Measurements from ENCODE around the gene PCDHB7. TPM values are rescaled to one million over a fixed set of nuclear protein-coding genes. Genes with fewer than 3 reads are reported as not detected.
"Not testable (repeated sequence)": the region's sequence is repeated elsewhere in the genome, so short reads cannot be mapped to it uniquely, and the experiment has no call there.

The PCDHB7 gene
- polyA plus RNA-seq, 4 donors, result 0.27 to 1.1 (median 0.36) TPM; not detected in 1

GRCh38 chr5:141208478-141208877 is 36.0 kb downstream of the PCDHB7 start, which contains the start of gene PCDHB12:
TSS of gene PCDHB12 (plus strand) at chr5:141208719. CDS start at chr5:141208908, 189 bp downstream.
- no peak for FAIRE-seq
- H3K27me3 ChIP-seq (ENCODE audit: control insufficient read depth in 3 of 3, insufficient read depth in 3 of 3, low read length in 3 of 3), result peaks cover 0 to 4% (median 0%) of the 10 kb centered on the region in 3 donors
- H3K4me3 ChIP-seq (ENCODE audit: low read depth in 1 of 3, low read length in 3 of 3), result no peak within 1 kb of the TSS
- no peak for DNase-seq
- H3K36me3 ChIP-seq (ENCODE audit: control insufficient read depth in 3 of 3, insufficient read depth in 2 of 3, low read depth in 1 of 3, low read length in 3 of 3), result no peaks in the 10 kb centered on the region
- H3K27ac ChIP-seq (ENCODE audit: low read depth in 1 of 3, low read length in 2 of 3), result no peak within 1 kb of the TSS
- peaks cover 0 to 18% of the 10 kb centered on the region in 2 donors for H3K9me3 ChIP-seq (ENCODE audit: control insufficient read depth in 2 of 2, insufficient read depth in 1 of 2, low read depth in 1 of 2, low read length in 1 of 2)
- WGBS, 3 donors, result 20 to 31% (median 26%) methylated on average over 11 of the region's 11 CpGs
- no peaks in the 10 kb centered on the region for H3K4me1 ChIP-seq (ENCODE audit: control insufficient read depth in 3 of 3, insufficient read depth in 2 of 3, low read depth in 1 of 3, low read length in 2 of 3)

- H3K27me3 ChIP-seq (ENCODE audit: control insufficient read depth in 3 of 3, insufficient read depth in 3 of 3, low read length in 3 of 3); H3K4me1 ChIP-seq (ENCODE audit: control insufficient read depth in 3 of 3, insufficient read depth in 2 of 3, low read depth in 1 of 3, low read length in 2 of 3); H3K27ac ChIP-seq (ENCODE audit: low read depth in 1 of 3, low read length in 2 of 3); H3K36me3 ChIP-seq (ENCODE audit: control insufficient read depth in 3 of 3, insufficient read depth in 2 of 3, low read depth in 1 of 3, low read length in 3 of 3); H3K4me3 ChIP-seq (ENCODE audit: low read depth in 1 of 3, low read length in 3 of 3); DNase-seq; FAIRE-seq: not testable (repeated sequence)
- peaks cover 0 to 24% of the 10 kb centered on the region in 2 donors for H3K9me3 ChIP-seq (ENCODE audit: control insufficient read depth in 2 of 2, insufficient read depth in 1 of 2, low read depth in 1 of 2, low read length in 1 of 2)
- WGBS, 3 donors, result 44 to 71% (median 59%) methylated on average over 27 to 39 of the region's 39 CpGs
Observed at GRCh38 chr5:141210281-141210680, 37.8 kb downstream of the PCDHB7 start.

GRCh38 chr5:141210849-141211248 is 38.4 kb downstream of the PCDHB7 start:
- not testable (repeated sequence) for H3K36me3 ChIP-seq (ENCODE audit: control insufficient read depth in 3 of 3, insufficient read depth in 2 of 3, low read depth in 1 of 3, low read length in 3 of 3); DNase-seq; H3K27me3 ChIP-seq (ENCODE audit: control insufficient read depth in 3 of 3, insufficient read depth in 3 of 3, low read length in 3 of 3); H3K4me1 ChIP-seq (ENCODE audit: control insufficient read depth in 3 of 3, insufficient read depth in 2 of 3, low read depth in 1 of 3, low read length in 2 of 3); FAIRE-seq; H3K27ac ChIP-seq (ENCODE audit: low read depth in 1 of 3, low read length in 2 of 3); H3K4me3 ChIP-seq (ENCODE audit: low read depth in 1 of 3, low read length in 3 of 3)
- H3K9me3 ChIP-seq (ENCODE audit: control insufficient read depth in 2 of 2, insufficient read depth in 1 of 2, low read depth in 1 of 2, low read length in 1 of 2), result peaks cover 1 to 20% of the 10 kb centered on the region in 2 donors
- 29 to 56% (median 44%) methylated on average over 14 to 23 of the region's 27 CpGs for WGBS, 3 donors

- DNase-seq, result peak in 1 of 2 donors; percentile 11
Observed at GRCh38 chr5:141213656-141214339, 41.4 kb downstream of the PCDHB7 start, which contains the start of gene PCDHB13. TSS of gene PCDHB13 (plus strand) at chr5:141213919. CDS start at chr5:141214124, 205 bp downstream.

GRCh38 chr5:141214583-141214982 is 42.1 kb downstream of the PCDHB7 start:
- peaks cover 1 to 27% of the 10 kb centered on the region in 2 donors for H3K9me3 ChIP-seq (ENCODE audit: control insufficient read depth in 2 of 2, insufficient read depth in 1 of 2, low read depth in 1 of 2, low read length in 1 of 2)
- not testable (repeated sequence) for FAIRE-seq

More at GRCh38 chr5:141213656-141214339, 41.4 kb downstream of the PCDHB7 start, which contains the start of gene PCDHB13:
- H3K27ac ChIP-seq (ENCODE audit: low read depth in 1 of 3, low read length in 2 of 3); FAIRE-seq; H3K27me3 ChIP-seq (ENCODE audit: control insufficient read depth in 3 of 3, insufficient read depth in 3 of 3, low read length in 3 of 3); H3K4me1 ChIP-seq (ENCODE audit: control insufficient read depth in 3 of 3, insufficient read depth in 2 of 3, low read depth in 1 of 3, low read length in 2 of 3); H3K4me3 ChIP-seq (ENCODE audit: low read depth in 1 of 3, low read length in 3 of 3); H3K36me3 ChIP-seq (ENCODE audit: control insufficient read depth in 3 of 3, insufficient read depth in 2 of 3, low read depth in 1 of 3, low read length in 3 of 3): not testable (repeated sequence)
- 15 to 22% (median 17%) methylated on average over 11 to 14 of the region's 18 CpGs for WGBS, 3 donors
- peaks cover 1 to 30% of the 10 kb centered on the region in 2 donors for H3K9me3 ChIP-seq (ENCODE audit: control insufficient read depth in 2 of 2, insufficient read depth in 1 of 2, low read depth in 1 of 2, low read length in 1 of 2)

GRCh38 chr5:141215504-141215903 is 43.1 kb downstream of the PCDHB7 start:
- peaks cover 1 to 22% of the 10 kb centered on the region in 2 donors for H3K9me3 ChIP-seq (ENCODE audit: control insufficient read depth in 2 of 2, insufficient read depth in 1 of 2, low read depth in 1 of 2, low read length in 1 of 2)
- H3K36me3 ChIP-seq (ENCODE audit: control insufficient read depth in 3 of 3, insufficient read depth in 2 of 3, low read depth in 1 of 3, low read length in 3 of 3); H3K27ac ChIP-seq (ENCODE audit: low read depth in 1 of 3, low read length in 2 of 3); H3K4me3 ChIP-seq (ENCODE audit: low read depth in 1 of 3, low read length in 3 of 3); H3K4me1 ChIP-seq (ENCODE audit: control insufficient read depth in 3 of 3, insufficient read depth in 2 of 3, low read depth in 1 of 3, low read length in 2 of 3); DNase-seq; FAIRE-seq; H3K27me3 ChIP-seq (ENCODE audit: control insufficient read depth in 3 of 3, insufficient read depth in 3 of 3, low read length in 3 of 3): not testable (repeated sequence)
- WGBS, 3 donors, result 43 to 60% (median 59%) methylated on average over 25 to 37 of the region's 40 CpGs

More at GRCh38 chr5:141214583-141214982, 42.1 kb downstream of the PCDHB7 start:
- WGBS, 3 donors, result 57 to 71% (median 68%) methylated on average over 7 to 11 of the region's 12 CpGs
- not testable (repeated sequence) for H3K4me3 ChIP-seq (ENCODE audit: low read depth in 1 of 3, low read length in 3 of 3); H3K36me3 ChIP-seq (ENCODE audit: control insufficient read depth in 3 of 3, insufficient read depth in 2 of 3, low read depth in 1 of 3, low read length in 3 of 3); DNase-seq; H3K4me1 ChIP-seq (ENCODE audit: control insufficient read depth in 3 of 3, insufficient read depth in 2 of 3, low read depth in 1 of 3, low read length in 2 of 3); H3K27ac ChIP-seq (ENCODE audit: low read depth in 1 of 3, low read length in 2 of 3); H3K27me3 ChIP-seq (ENCODE audit: control insufficient read depth in 3 of 3, insufficient read depth in 3 of 3, low read length in 3 of 3)

GRCh38 chr5:141216035-141216434 is 43.6 kb downstream of the PCDHB7 start:
- not testable (repeated sequence) for H3K4me3 ChIP-seq (ENCODE audit: low read depth in 1 of 3, low read length in 3 of 3); H3K4me1 ChIP-seq (ENCODE audit: control insufficient read depth in 3 of 3, insufficient read depth in 2 of 3, low read depth in 1 of 3, low read length in 2 of 3); H3K27ac ChIP-seq (ENCODE audit: low read depth in 1 of 3, low read length in 2 of 3); H3K27me3 ChIP-seq (ENCODE audit: control insufficient read depth in 3 of 3, insufficient read depth in 3 of 3, low read length in 3 of 3); H3K36me3 ChIP-seq (ENCODE audit: control insufficient read depth in 3 of 3, insufficient read depth in 2 of 3, low read depth in 1 of 3, low read length in 3 of 3); FAIRE-seq; DNase-seq
- 41 to 65% (median 48%) methylated on average over 5 to 20 of the region's 26 CpGs for WGBS, 3 donors
- H3K9me3 ChIP-seq (ENCODE audit: control insufficient read depth in 2 of 2, insufficient read depth in 1 of 2, low read depth in 1 of 2, low read length in 1 of 2), result peaks cover 1 to 20% of the 10 kb centered on the region in 2 donors

- DNase-seq (peak in 1 of 2 donors; percentile 4), FAIRE-seq (no peak)
- WGBS, 3 donors, result 25 to 34% (median 28%) methylated on average over 15 of the region's 15 CpGs
- H3K27me3 ChIP-seq (ENCODE audit: control insufficient read depth in 3 of 3, insufficient read depth in 3 of 3, low read length in 3 of 3), result no peaks in the 10 kb centered on the region
- H3K27ac ChIP-seq (ENCODE audit: low read depth in 1 of 3, low read length in 2 of 3), result no peak within 1 kb of the TSS
- no peaks in the 10 kb centered on the region for H3K36me3 ChIP-seq (ENCODE audit: control insufficient read depth in 3 of 3, insufficient read depth in 2 of 3, low read depth in 1 of 3, low read length in 3 of 3)
- H3K4me3 ChIP-seq (ENCODE audit: low read depth in 1 of 3, low read length in 3 of 3), result peak within 1 kb of the TSS in 1 of 3 donors; percentile 15
- peaks cover 0 to 30% of the 10 kb centered on the region in 2 donors for H3K9me3 ChIP-seq (ENCODE audit: control insufficient read depth in 2 of 2, insufficient read depth in 1 of 2, low read depth in 1 of 2, low read length in 1 of 2)
- H3K4me1 ChIP-seq (ENCODE audit: control insufficient read depth in 3 of 3, insufficient read depth in 2 of 3, low read depth in 1 of 3, low read length in 2 of 3), result no peaks in the 10 kb centered on the region
Observed at GRCh38 chr5:141223112-141223783, 50.8 kb downstream of the PCDHB7 start, which contains the start of gene PCDHB14. TSS of gene PCDHB14 (plus strand) at chr5:141223343. CDS start at chr5:141223506, 163 bp downstream.
